Measurements from ENCODE around the gene ZG16B.

ZG16B gene

GRCh38 chr16:2829501-2830354, at the start of gene ZG16B:
TSS of gene ZG16B (plus strand) at chr16:2830303. CDS start at chr16:2830442, 139 bp downstream.
- H3K9ac ChIP-seq: peak within 1 kb of the TSS; percentile 20
- H3K9me3 ChIP-seq: no peaks in the 10 kb centered on the region
- TF ChIP-seq Cebpa-rat (IDR thresholded peaks at IDR 0.05): no peak
- H3K4me3 ChIP-seq: no peak within 1 kb of the TSS
- no peaks in the 10 kb centered on the region for H3K36me3 ChIP-seq
- H4K20me1 ChIP-seq: no peaks in the 10 kb centered on the region
- peaks cover 16% of the 10 kb centered on the region for H3K4me1 ChIP-seq
- peak within 1 kb of the TSS; percentile 53 for H3K27ac ChIP-seq
- no peaks in the 10 kb centered on the region for H3K27me3 ChIP-seq
- H3K4me2 ChIP-seq: peak within 1 kb of the TSS; percentile 73

- peaks cover 24% of the 10 kb centered on the region for H3K4me1 ChIP-seq
- H4K20me1 ChIP-seq: no peaks in the 10 kb centered on the region
- no peak overlapping the region for H3K4me3 ChIP-seq
- H3K9ac ChIP-seq: no peak overlapping the region
- no peak overlapping the region for H3K4me2 ChIP-seq
- H3K27me3 ChIP-seq: peaks cover 30% of the 10 kb centered on the region
- H3K27ac ChIP-seq: no peak overlapping the region
- TF ChIP-seq Cebpa-rat (IDR thresholded peaks at IDR 0.05): no peak
- no peaks in the 10 kb centered on the region for H3K36me3 ChIP-seq
- H3K9me3 ChIP-seq: no peaks in the 10 kb centered on the region
These were observed 47.3 kb upstream of the ZG16B start for GRCh38 chr16:2782583-2783351.

- Histone ChIP-seq H3K4me1 (peaks cover 18% of the 10 kb centered on the region), H4K20me1 (no peaks in the 10 kb centered on the region), H3K4me2 (no peak overlapping the region), H3K27ac (no peak overlapping the region), H3K9me3 (no peaks in the 10 kb centered on the region), H3K36me3 (no peaks in the 10 kb centered on the region), H3K27me3 (peaks cover 30% of the 10 kb centered on the region), H3K4me3 (no peak overlapping the region), H3K9ac (no peak overlapping the region)
- no peak for TF ChIP-seq Cebpa-rat (IDR thresholded peaks at IDR 0.05)
These were observed 46.3 kb upstream of the ZG16B start for GRCh38 chr16:2783581-2784357.

DNA sequence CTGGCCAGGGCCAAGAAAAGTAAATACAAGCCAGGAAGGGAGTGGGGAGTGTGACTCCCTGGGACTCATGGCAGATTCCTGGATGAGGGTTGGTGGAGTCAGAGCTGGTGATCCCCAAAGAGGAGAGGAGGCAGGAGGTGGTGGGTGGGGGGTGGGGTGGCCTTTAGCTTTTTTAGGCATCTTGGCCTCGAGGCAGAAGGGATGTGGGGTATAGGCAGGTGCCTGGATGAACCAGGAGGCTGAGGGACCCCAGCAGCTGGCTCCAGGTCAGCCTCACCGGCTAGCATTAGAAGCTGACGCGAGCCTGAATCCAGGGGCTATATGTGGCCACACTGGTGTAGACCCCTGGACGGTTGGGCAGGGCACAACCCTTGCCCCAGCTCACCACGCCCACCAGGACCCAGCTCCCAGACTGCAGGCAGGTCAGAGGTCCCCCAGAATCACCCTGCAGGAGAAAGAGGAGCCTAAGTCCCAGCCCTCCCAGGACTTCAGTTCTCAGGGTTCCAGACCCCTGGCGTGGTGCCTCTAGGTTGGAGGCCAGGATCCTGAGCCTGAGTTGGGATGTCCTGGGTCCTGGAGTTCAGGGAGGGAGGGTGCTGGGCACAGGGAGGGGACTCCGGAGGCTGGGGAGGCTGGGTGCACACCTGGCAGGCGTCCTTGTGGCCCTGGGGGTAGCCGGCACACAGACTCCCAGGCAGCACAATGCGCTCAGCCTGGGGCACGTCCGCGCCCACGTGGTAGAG, 45.6 kb upstream of the ZG16B start:
- Histone ChIP-seq H3K9me3 (no peaks in the 10 kb centered on the region), H3K27ac (no peak overlapping the region), H3K4me1 (peaks cover 10% of the 10 kb centered on the region), H3K9ac (no peak overlapping the region), H3K4me3 (no peak overlapping the region), H3K36me3 (no peaks in the 10 kb centered on the region), H3K4me2 (peak overlapping the region; percentile 12; the same call in 1 of the 2 replicates), H3K27me3 (peaks cover 30% of the 10 kb centered on the region), H4K20me1 (no peaks in the 10 kb centered on the region)
- TF ChIP-seq Cebpa-rat (IDR thresholded peaks at IDR 0.05): no peak

- Histone ChIP-seq H3K9me3 (no peaks in the 10 kb centered on the region), H3K9ac (no peak overlapping the region), H3K4me3 (no peak overlapping the region), H3K27me3 (peaks cover 30% of the 10 kb centered on the region), H3K4me2 (peak overlapping the region; percentile 12; the same call in 1 of the 2 replicates), H3K27ac (no peak overlapping the region), H4K20me1 (no peaks in the 10 kb centered on the region), H3K36me3 (no peaks in the 10 kb centered on the region), H3K4me1 (peaks cover 7% of the 10 kb centered on the region; the same call in 1 of the 2 replicates)
- no peak for TF ChIP-seq Cebpa-rat (IDR thresholded peaks at IDR 0.05)
These were observed 44.8 kb upstream of the ZG16B start for GRCh38 chr16:2785101-2785991.

DNA sequence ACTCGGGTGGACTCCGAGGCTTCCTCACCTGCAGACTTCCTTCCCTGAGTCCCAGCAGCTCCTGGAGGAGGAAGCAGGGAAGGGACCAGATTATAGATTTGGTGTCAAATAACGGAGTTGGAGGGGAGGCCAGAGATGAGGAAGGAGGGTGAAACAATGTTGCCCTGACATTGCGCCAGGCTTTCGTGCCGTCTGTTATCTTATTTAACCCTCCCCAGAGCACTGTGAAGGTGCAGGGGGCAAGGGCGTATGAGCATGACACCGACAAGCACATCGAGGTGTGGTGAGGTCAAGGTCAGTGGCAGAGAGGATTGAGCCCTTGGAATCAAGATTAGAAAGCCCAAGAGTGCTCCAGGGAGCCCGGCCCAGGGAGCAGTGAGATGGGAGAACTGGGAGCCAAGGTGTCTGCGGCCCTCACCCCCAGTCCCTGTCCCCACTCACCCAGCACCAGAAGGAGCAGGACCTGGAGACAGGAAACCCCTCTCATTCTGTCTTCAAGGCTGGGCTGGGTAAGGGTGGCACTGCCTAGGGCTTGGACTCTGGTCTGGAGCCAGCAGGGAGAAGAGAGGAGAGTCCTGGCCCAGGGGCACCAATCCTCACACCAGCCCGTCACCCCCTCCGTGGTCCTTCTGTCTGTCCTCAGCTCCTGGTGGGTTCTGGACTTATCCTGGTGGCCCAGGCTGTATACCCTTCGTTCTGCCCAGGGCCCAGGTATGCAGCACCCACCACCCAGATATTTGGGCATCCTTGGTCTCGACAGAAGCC, 43.9 kb upstream of the ZG16B start:
- no peak overlapping the region for H3K4me3 ChIP-seq
- no peak overlapping the region for H3K27ac ChIP-seq
- no peaks in the 10 kb centered on the region for H3K9me3 ChIP-seq
- no peak overlapping the region for H3K9ac ChIP-seq
- no peak overlapping the region for H3K4me2 ChIP-seq
- no peaks in the 10 kb centered on the region for H4K20me1 ChIP-seq
- no peaks in the 10 kb centered on the region for H3K36me3 ChIP-seq
- no peak for TF ChIP-seq Cebpa-rat (IDR thresholded peaks at IDR 0.05)
- H3K27me3 ChIP-seq: peaks cover 30% of the 10 kb centered on the region
- peaks cover 7% of the 10 kb centered on the region; the same call in 1 of the 2 replicates for H3K4me1 ChIP-seq

DNA sequence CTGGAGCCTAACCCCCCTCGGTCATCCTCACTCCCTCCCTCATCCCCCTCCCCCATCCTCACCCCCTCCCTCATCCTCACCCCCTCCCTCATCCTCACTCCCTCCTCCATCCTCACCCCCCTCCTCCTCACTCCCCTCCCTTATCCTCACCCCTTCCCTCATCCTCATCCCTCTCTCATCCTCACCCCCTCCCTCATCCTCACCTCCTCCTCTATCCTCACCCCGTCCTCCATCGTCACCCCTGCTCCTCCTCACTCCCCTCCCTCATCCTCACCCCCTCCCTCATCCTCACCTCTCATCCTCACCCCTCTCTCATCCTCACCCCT, 43.3 kb upstream of the ZG16B start:
- TF ChIP-seq Cebpa-rat (IDR thresholded peaks at IDR 0.05): no peak
- H3K4me2 ChIP-seq: no peak overlapping the region
- no peak overlapping the region for H3K4me3 ChIP-seq
- no peaks in the 10 kb centered on the region for H3K9me3 ChIP-seq
- H3K27me3 ChIP-seq: peaks cover 30% of the 10 kb centered on the region
- H4K20me1 ChIP-seq: no peaks in the 10 kb centered on the region
- H3K9ac ChIP-seq: no peak overlapping the region
- peaks cover 7% of the 10 kb centered on the region; the same call in 1 of the 2 replicates for H3K4me1 ChIP-seq
- H3K27ac ChIP-seq: no peak overlapping the region
- H3K36me3 ChIP-seq: no peaks in the 10 kb centered on the region

DNA sequence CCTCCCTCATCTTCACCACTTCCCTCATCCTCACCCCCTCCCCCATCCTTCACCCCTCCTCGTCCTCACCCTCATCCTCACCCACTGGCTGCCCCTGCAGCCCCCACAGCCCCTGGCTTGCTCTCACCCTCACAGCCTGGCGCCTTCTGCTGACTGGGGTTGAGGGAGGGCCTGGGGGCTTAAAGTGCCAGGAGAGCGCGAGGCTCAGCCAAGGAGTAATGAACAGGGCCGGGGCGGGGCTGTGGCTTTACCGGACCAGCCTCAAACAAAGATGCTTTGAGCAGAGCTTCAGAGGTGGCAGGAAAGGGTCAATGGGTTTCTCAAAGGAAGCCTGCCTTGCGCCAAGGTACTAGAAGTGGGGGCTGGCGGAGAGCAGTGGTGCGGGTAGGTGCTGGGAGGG, 42.7 kb upstream of the ZG16B start, which contains the start of gene PRSS33:
TSS of gene PRSS33 (minus strand) at position 155 of the 400 bp plus-strand sequence. CDS start 1,013 bp downstream, outside the sequence.
- Histone ChIP-seq H3K4me2 (no peak within 1 kb of the TSS), H3K27me3 (peaks cover 30% of the 10 kb centered on the region), H3K27ac (no peak within 1 kb of the TSS), H3K9me3 (no peaks in the 10 kb centered on the region), H3K4me3 (no peak within 1 kb of the TSS), H3K4me1 (peaks cover 7% of the 10 kb centered on the region; the same call in 1 of the 2 replicates), H3K36me3 (no peaks in the 10 kb centered on the region), H4K20me1 (no peaks in the 10 kb centered on the region), H3K9ac (no peak within 1 kb of the TSS)
- no peak for TF ChIP-seq Cebpa-rat (IDR thresholded peaks at IDR 0.05)

Measured in BLaER1 (cell line).